Peyer's patch (tissue), 4 donors: ENCODE data around the gene INTS13. TPM values are rescaled to one million over a fixed set of nuclear protein-coding genes. Genes with fewer than 3 reads are reported as not detected.
A peak's percentile ranks its signal among the peaks of the same experiment; 100 is the strongest.

ENCODE experiments used
- DNase-seq, 3 donors: peaks; one replicate each; pipeline ENCODE4 v3.0.0-alpha.2; 2017 to 2019
- H3K27ac ChIP-seq, 4 donors: fragments of 200-600 bp; sonication (generic); one replicate each; pipeline ENCODE4 v1.5.1; 2016 to 2019
- H3K27me3 ChIP-seq, 2 donors: fragments of 200-600 bp; sonication (generic); one replicate each; pipeline ENCODE4 v1.5.1; 2019
- H3K36me3 ChIP-seq, 3 donors: fragments of 200-600 bp; sonication (generic); one replicate each; pipeline ENCODE4 v1.5.1; 2016 to 2019
- H3K4me1 ChIP-seq, 4 donors: fragments of 200-600 bp; sonication (generic); one replicate each; pipeline ENCODE4 v1.5.1; 2016 to 2019
- H3K4me3 ChIP-seq, 4 donors: fragments of 200-600 bp; sonication (generic); 1 replicate in 3 of 4; 2 replicates in 1 of 4; pipeline ENCODE4 v1.5.1; 2016 to 2019; ENCODE audit warnings: mild to moderate bottlenecking in 1 of 4
- H3K9me3 ChIP-seq, 4 donors: fragments of 200-600 bp; sonication (generic); one replicate each; pipeline ENCODE4 v1.5.1; 2016 to 2019; ENCODE audit warnings: mild to moderate bottlenecking in 1 of 4
- POLR2A ChIP-seq, 2 donors: fragments of 450-650 bp; IDR thresholded peaks; one replicate each; pipeline ENCODE4 v1.5.1; 2017; ENCODE audit warnings: antibody characterized with exemption in 2 of 2, mild to moderate bottlenecking in 2 of 2, moderate library complexity in 2 of 2
- total RNA-seq, 4 donors: library from RNA; depleted of rRNA; stranded (reverse); fragments of >200 nt; gene quantifications; one replicate each; pipeline ENCODE4 v1.1.0, GENCODE V29; 2016
- TF ChIP-seq, protein P1 (sequence below), 6 experiments: fragments of 450-650 bp in 4 of 6; fragments of 200-600 bp in 2 of 6; sonication (generic) in 1 of 6; IDR thresholded peaks; one replicate each; pipeline ENCODE4 v1.5.1; 2017 to 2019; ENCODE audit warnings: antibody characterized with exemption in 6 of 6, mild to moderate bottlenecking in 3 of 6, moderate library complexity in 1 of 6

The INTS13 gene
- total RNA-seq, 4 donors from 2014 or later = 4.3 to 22.3 (median 11.9) TPM

- DNase-seq = no peak
- Histone ChIP-seq H3K4me3 (peak overlapping the region; percentile 68 to 90 (median 88)), H3K4me1 (peaks cover 0 to 42% (median 5%) of the 10 kb centered on the region in 4 donors), H3K9me3 (no peaks in the 10 kb centered on the region), H3K36me3 (no peaks in the 10 kb centered on the region), H3K27ac (peak overlapping the region in 1 of 4 donors; percentile 94), H3K27me3 (no peaks in the 10 kb centered on the region)
- TF ChIP-seq, protein P1, sequence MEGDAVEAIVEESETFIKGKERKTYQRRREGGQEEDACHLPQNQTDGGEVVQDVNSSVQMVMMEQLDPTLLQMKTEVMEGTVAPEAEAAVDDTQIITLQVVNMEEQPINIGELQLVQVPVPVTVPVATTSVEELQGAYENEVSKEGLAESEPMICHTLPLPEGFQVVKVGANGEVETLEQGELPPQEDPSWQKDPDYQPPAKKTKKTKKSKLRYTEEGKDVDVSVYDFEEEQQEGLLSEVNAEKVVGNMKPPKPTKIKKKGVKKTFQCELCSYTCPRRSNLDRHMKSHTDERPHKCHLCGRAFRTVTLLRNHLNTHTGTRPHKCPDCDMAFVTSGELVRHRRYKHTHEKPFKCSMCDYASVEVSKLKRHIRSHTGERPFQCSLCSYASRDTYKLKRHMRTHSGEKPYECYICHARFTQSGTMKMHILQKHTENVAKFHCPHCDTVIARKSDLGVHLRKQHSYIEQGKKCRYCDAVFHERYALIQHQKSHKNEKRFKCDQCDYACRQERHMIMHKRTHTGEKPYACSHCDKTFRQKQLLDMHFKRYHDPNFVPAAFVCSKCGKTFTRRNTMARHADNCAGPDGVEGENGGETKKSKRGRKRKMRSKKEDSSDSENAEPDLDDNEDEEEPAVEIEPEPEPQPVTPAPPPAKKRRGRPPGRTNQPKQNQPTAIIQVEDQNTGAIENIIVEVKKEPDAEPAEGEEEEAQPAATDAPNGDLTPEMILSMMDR (IDR thresholded peaks at IDR 0.05) = no peak
- TF ChIP-seq POLR2A (IDR thresholded peaks at IDR 0.05) = no peak
These were observed 2.2 kb upstream of the INTS13 start for GRCh38 chr12:26939953-26940352.

- DNase-seq = no peak
- Histone ChIP-seq H3K9me3 (no peaks in the 10 kb centered on the region), H3K27me3 (no peaks in the 10 kb centered on the region), H3K36me3 (no peaks in the 10 kb centered on the region), H3K27ac (peak overlapping the region; percentile 93 to 95 (median 94)), H3K4me3 (peak overlapping the region; percentile 68 to 90 (median 88)), H3K4me1 (peaks cover 0 to 42% (median 5%) of the 10 kb centered on the region in 4 donors)
- TF ChIP-seq POLR2A (IDR thresholded peaks at IDR 0.05) = no peak
- TF ChIP-seq, protein P1 (IDR thresholded peaks at IDR 0.05) = no peak
These were observed 1.5 kb upstream of the INTS13 start for GRCh38 chr12:26939192-26939832.

GRCh38 chr12:26938701-26939062, 901 bp upstream of the INTS13 start:
- Histone ChIP-seq H3K27ac (peak overlapping the region; percentile 93 to 95 (median 94)), H3K4me3 (peak overlapping the region; percentile 68 to 90 (median 88)), H3K9me3 (no peaks in the 10 kb centered on the region), H3K36me3 (no peaks in the 10 kb centered on the region), H3K4me1 (peaks cover 0 to 42% (median 5%) of the 10 kb centered on the region in 4 donors), H3K27me3 (no peaks in the 10 kb centered on the region)
- TF ChIP-seq, protein P1 (IDR thresholded peaks at IDR 0.05) = no peak
- TF ChIP-seq POLR2A (IDR thresholded peaks at IDR 0.05) = no peak
- DNase-seq = peak in 1 of 3 donors; percentile 43

DNA sequence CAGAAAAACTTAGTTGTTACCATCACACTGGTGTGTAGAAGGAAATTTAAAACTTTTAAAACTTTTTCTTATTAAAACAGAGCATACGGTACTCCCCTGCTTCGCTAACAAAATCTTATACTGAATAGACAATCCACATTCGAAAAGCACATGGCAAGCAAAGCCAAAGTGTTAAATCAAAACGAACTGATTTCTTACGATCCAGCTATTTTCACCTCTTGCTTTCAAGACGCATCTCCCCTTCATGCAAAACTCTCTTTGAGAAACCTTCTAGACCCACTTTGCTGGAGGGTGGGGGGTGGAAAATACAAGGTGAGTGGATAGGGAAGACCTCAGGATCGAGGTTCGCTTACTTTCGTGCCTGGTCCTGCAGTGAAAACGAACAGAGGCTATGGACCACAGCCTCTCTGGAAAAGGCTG, 328 bp downstream of the INTS13 start:
- TF ChIP-seq, protein P1 (IDR thresholded peaks at IDR 0.05) = no peak
- no peak for TF ChIP-seq POLR2A (IDR thresholded peaks at IDR 0.05)
- no peak for DNase-seq
- Histone ChIP-seq H3K9me3 (no peaks in the 10 kb centered on the region), H3K36me3 (no peaks in the 10 kb centered on the region), H3K27ac (peak overlapping the region; percentile 93 to 95 (median 94)), H3K4me1 (peaks cover 0 to 37% (median 5%) of the 10 kb centered on the region in 4 donors), H3K4me3 (peak overlapping the region; percentile 68 to 90 (median 88)), H3K27me3 (no peaks in the 10 kb centered on the region)

- no peaks in the 10 kb centered on the region for H3K9me3 ChIP-seq
- peak overlapping the region; percentile 93 to 95 (median 94) for H3K27ac ChIP-seq
- DNase-seq = no peak
- H3K27me3 ChIP-seq = no peaks in the 10 kb centered on the region
- peak overlapping the region; percentile 68 to 90 (median 88) for H3K4me3 ChIP-seq
- peaks cover 0 to 37% (median 5%) of the 10 kb centered on the region in 4 donors for H3K4me1 ChIP-seq
- no peaks in the 10 kb centered on the region for H3K36me3 ChIP-seq
- TF ChIP-seq POLR2A (IDR thresholded peaks at IDR 0.05) = no peak
- TF ChIP-seq, protein P1 (IDR thresholded peaks at IDR 0.05) = no peak
These were observed 980 bp downstream of the INTS13 start for GRCh38 chr12:26936559-26937442.
